Colon (tissue), 2 donors: ENCODE results near the gene MAFB.
"Not testable (repeated sequence)": the region's sequence is repeated elsewhere in the genome, so short reads cannot be mapped to it uniquely, and the experiment has no call there.

ENCODE experiments used
- FAIRE-seq: peaks from 2 replicates; lab custom pipeline; 2012; peaks lifted over from hg19 to GRCh38; lab: Jason Lieb, UNC
- donor health status: control.
- donor health status: control.

Gene MAFB

DNA sequence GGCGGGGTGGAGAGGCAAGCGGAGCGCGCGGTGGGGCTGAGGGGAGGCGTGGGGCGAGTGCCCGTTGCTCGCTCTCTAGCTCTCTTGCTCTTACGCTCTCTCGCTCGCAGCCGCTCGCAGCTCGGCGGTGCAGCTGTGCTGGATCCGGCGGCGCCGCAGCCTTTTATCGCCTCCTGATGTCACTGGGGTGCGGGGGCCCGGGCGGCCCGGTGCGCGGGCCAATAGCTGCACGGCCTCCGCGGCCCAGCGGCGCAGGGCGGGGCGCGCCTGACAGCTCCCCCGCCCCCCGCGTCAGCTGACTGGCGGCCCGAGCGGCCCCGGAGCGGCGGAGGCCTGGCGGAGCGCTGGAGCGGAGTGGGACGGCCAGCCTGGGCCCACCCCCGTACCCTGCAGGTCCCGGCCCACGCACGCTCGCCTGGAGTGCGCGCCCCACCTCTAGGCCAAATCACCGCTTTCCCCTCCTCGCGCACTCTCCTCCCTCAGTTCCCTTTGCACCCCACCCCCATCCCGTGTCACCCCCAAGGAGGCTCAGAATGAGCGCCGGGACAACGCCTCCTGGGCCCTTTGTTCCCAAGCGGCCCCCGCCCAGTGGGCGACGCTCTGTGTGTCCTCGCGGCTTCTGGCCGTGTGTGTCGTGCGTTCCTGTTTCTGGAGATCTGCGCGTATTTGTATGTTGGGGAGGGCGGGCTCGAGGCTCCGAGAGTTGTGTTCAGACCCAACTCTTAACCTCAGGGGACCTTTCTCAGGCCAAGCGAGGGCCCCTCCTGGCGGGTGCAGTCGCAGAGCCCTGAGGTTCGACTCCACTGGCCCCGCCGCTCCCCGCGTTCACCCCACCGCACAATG is at the start of gene MAFB:
TSS of gene MAFB (minus strand) at position 137 of the 843 bp plus-strand sequence. CDS start 386 bp downstream, outside the sequence.
- FAIRE-seq: no peak

GRCh38 chr20:40736468-40736867 is 47.4 kb upstream of the MAFB start:
- not testable (repeated sequence) for FAIRE-seq

- FAIRE-seq: no peak
Measured at GRCh38 chr20:40728996-40729395, 40.0 kb upstream of the MAFB start.

DNA sequence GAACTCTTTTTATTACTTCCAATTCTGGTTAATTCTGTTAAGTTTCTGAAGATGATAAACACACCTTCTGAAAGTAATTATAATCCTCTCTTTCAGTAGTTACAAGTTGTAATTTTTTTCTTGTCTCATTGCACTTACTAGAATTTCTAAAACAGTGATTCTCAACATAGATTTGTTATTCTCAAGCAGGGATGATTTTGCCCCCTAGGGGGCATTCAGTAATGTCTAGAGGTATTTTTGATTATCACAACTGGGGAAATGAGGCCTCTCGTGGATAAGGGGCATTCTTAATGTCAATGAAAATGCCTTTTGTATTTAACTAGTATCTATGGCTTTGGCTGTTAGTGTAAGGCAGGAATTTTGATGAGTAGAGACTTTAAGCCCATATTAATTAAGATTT is 39.4 kb upstream of the MAFB start:
- FAIRE-seq: no peak

DNA sequence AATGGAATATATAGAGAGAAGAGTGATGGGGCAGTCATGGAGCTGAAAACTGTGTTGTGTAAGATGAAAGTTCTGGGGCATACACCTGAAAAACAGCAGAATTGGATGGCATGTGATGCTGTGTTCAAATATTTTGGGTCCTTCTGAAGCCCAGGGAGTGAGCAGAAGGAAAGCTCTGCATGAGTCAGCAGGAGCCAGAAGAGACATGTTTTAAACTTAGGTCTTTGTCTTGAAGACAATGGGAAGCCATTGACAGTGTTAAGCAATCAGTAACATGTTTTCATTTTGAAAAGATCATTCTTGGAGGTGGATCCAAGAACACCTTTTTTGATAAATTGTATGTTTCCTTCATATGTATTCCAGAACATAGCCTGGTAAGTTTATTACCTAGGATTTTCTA is 38.9 kb upstream of the MAFB start:
- no peak for FAIRE-seq

DNA sequence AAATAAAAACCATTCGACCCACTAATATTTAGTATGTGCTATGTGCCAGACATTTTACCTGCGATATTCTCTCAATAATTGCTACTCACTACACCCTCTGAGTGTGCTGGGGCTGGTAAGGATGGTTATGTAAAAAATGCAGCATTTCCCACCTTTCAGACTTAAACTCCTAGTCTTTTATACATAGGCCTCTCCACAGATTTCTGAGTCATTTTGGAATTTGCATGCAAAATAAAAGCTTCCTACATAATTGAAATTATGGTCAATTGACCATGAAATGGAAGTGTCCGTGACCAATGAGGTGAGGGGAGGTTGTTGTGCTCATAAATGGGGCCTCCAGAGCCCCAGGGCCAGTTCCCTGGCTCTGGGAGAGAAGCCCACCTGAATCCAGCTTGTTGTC is 37.7 kb upstream of the MAFB start:
- FAIRE-seq: no peak

- FAIRE-seq: no peak
Measured at GRCh38 chr20:40724566-40724965, 35.5 kb upstream of the MAFB start.

DNA sequence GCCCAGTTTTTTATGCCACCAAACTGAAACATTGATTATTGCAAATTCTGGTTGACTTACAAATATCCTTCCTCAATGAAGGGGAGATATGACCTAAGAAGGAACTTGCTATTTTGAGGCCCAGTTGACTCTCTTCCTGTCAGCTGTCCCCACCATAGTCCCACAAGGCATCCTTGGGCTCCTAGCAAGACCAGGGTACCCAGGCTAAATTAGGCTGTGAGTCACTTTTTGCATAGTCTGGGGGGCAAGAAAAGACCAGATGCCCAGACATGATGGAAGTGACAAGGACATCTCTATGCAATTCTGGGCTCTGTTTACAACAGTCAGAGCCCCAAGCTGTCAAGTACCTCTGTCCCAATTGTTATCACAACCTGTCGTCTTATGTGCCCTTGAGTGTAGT is 31.8 kb upstream of the MAFB start:
- no peak for FAIRE-seq

- FAIRE-seq: no peak
Measured at GRCh38 chr20:40720099-40720498, 31.1 kb upstream of the MAFB start.

DNA sequence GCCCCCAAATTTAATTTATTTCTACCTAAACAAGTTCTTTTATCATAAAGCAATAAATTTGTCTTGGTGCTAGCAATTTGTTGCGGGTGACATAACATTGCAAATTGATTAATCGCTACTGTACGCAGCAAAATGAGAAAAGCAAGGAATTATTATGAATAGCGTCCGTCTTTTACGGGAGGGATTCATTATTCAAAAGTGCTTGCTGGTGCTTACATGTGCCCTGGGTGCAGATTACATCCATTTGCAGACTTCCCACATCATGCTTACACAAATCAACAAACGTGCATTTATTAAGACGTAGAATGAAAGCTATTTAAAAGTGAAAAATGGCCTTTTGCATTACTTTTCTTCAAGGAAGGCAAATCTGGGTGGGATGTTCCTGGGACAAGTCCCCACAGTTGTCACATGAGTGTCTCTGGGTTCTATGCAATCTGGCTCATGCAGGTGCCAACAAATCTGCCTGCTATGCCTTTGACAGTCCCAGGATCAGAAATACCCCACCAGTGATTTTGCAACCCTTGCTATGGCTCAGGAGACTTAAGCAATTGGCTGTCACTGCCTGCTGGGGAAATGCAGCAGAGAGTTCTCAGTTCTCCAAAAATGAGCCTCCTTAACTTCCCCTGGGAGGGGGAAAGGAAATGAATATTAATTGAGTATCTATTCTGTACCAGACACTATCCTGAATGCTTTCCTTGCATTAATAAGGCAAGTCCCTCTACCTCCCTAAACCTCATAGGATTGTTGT is 30.1 kb upstream of the MAFB start:
- FAIRE-seq: no peak

- no peak for FAIRE-seq
Measured at GRCh38 chr20:40718214-40718977, 29.4 kb upstream of the MAFB start.

DNA sequence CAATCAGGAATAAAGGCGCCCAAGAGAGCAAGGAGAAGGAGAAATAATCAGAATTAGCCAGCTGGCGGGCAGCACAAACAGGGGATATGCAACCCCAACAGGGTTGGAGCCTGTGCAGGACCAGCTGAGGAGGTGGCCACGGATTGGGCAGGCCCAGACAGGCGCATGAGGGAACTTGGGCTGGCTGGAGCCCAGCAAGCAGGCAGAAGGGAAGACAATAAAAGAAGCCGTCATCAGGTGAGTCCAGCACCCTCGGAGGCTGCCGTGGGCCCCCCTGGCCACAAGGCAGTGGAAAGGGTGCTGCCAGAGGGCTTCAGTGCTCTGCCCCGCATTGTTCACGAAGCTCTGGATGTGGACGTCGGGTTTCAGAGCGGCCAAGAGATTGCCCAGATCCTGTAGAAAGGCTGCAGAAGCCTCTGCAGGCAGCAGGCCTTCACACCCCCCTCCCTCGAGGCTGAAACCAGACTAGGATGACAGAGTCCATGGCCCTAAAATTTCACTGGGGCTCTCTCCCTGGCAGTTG is 28.4 kb upstream of the MAFB start:
- FAIRE-seq: no peak

- FAIRE-seq: no peak
Measured at GRCh38 chr20:40715491-40715890, 26.5 kb upstream of the MAFB start.

GRCh38 chr20:40714916-40715315 is 25.9 kb upstream of the MAFB start:
- FAIRE-seq: no peak

DNA sequence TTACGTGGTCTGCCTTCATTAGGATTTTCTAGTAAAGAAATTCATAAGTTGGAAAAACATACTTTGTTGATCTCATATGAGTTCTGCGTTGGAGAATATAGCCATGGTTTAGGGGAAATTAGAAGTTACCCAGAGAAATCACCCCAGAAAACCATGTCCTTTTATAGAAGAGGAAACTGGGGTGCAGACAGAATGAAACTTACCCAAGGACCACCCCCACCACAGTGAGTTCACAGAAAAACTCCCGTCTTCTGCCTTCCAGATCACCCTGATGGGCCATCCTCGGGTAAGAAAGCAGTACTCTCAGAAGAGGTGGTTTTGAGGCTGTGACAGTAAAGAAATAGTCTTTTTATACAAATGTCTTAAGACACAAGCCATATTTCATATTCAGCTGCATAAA is 25.1 kb upstream of the MAFB start:
- no peak for FAIRE-seq

DNA sequence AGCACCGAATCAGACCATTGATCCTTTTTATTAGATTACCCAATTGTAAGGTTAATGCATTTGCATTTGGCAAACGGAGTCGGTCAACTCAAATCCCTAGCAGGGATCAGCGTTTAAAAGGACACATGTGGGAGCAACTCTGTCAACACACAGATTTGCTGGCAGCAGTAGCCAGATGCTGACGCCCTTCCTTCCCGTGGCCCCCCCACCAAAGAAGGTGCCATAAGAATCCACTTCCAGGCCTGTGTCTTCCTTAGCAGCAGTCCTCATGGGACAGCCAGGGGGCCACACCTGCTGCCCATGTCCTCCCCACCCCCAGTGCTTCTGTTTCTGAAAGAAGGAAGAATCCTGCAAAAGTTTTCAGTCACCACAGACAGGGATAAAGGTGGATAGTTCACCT is 24.5 kb upstream of the MAFB start:
- FAIRE-seq: no peak

DNA sequence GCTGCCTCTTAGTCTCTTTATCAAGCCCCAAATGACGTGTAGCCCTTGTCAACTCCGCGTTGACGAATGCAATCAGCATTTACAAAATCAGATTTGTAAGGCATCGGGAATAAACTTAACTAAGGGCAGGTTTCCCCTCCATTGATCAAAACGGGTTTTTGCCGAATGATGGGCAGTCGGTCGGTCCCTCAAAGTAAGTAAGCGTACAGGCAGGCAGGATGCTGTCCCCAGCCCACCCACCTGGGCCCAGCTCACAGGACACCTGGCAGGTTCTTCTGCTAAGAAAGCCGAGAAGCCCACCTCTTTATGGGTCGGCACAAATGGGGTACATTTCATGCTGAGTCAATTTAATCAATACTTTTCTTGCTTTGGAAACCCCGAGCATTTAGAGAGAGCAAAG is 22.0 kb upstream of the MAFB start:
- no peak for FAIRE-seq

DNA sequence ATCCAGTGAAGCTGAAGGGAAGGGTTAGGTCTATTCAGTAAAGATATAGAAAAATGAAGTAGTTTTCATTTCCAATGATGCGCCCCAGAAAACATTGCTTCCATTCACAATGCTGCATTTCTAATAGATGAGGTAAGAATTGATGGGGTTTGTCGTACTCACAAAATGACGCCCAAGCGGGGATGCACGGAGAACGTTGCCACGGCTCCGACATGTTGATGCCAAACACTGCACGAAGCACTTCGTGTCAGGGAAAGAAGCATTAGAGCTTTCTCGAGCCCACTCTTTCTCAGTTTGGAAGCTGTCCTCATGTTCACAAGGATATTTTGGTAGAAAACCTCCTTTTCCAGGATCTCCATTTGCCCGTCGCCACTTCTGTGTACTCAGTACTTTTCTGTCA is 21.6 kb upstream of the MAFB start:
- no peak for FAIRE-seq

- FAIRE-seq: no peak
Measured at GRCh38 chr20:40706977-40707582, 18.0 kb upstream of the MAFB start.

- FAIRE-seq: no peak
Measured at GRCh38 chr20:40705413-40705812, 16.4 kb upstream of the MAFB start.

- no peak for FAIRE-seq
Measured at GRCh38 chr20:40704828-40705227, 15.8 kb upstream of the MAFB start.

DNA sequence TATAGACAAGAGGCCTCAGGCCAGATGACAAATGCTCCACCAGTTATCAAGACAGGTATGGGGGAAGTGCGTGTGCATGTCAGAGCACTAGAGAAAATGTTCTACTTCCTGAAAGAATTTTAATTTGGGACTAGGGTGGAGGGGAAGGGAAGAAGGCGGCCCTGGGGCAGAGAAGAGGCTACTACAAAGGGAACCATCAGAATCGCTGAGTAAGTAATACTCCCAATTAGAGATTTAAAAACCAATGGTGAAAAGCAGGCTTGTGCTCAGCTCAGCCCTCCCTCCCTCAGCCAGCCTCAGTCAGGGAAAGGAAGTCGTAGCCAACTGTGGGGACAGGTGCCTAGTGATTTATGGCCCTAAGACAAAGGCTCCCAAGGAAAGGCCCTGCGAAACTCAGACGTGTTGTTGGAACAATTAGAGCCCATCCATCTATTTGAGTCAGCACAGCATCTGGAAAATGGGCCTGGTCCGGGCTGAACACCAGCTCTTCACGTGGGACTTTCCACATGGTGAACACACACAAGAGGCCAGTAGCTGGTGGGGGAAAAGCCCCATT is 15.0 kb upstream of the MAFB start:
- no peak for FAIRE-seq
